Measurements from ENCODE around the gene RYR2.
"Not testable (repeated sequence)": the region's sequence is repeated elsewhere in the genome, so short reads cannot be mapped to it uniquely, and the experiment has no call there.

The RYR2 gene

DNA sequence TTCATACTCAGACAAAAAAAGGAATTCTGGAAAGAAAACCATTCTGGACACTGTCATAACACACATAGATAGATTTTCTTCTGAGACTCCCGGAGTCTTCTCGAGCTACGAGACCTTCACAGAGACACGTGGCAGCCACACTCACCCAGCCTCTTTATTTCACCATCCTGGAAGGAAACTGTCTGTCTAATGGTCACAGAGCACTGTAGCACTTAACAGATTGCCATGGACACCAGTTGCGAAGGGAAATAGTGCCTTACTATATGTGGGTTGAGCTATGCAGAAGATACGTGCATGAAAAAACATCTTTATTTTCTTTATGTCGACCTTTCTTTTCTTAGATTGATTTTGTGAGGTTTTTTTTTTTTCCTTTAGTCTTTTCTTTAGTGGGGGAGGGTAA lies 790.9 kb downstream of the RYR2 start:
- TF ChIP-seq CTCF (IDR thresholded peaks at IDR 0.05; ENCODE audit: low read depth, low read length), result no peak

DNA sequence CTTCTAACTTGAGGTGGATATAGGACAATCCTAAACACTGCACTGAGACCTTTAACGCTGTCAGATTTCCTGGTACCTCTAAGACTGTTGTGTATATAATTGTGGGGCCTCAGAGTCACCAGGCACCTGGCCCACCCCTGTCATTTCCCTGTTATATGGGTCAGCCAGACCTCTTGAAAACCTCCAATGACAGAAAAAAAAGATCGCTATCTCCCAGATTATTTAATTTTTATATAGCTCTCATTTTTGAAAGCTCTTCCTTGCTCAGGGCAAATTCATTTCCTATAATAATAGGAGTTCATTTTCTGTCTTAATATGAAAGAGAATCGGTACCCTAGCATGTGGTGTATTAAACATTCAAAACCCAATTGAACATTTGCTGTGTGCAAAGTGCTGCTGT lies 792.1 kb downstream of the RYR2 start:
- no peak overlapping the region for H3K4me3 ChIP-seq (ENCODE audit: low read depth, low read length)
- no peak for TF ChIP-seq CTCF (IDR thresholded peaks at IDR 0.05; ENCODE audit: low read depth, low read length)

More for the DNA sequence above, 790.9 kb downstream of the RYR2 start:
- no peak overlapping the region for H3K4me3 ChIP-seq (ENCODE audit: low read depth, low read length)

- no peak overlapping the region for H3K4me3 ChIP-seq (ENCODE audit: low read depth, low read length)
- no peak for TF ChIP-seq CTCF (IDR thresholded peaks at IDR 0.05; ENCODE audit: low read depth, low read length)
Measured at GRCh38 chr1:237834461-237834860, 792.5 kb downstream of the RYR2 start.

DNA sequence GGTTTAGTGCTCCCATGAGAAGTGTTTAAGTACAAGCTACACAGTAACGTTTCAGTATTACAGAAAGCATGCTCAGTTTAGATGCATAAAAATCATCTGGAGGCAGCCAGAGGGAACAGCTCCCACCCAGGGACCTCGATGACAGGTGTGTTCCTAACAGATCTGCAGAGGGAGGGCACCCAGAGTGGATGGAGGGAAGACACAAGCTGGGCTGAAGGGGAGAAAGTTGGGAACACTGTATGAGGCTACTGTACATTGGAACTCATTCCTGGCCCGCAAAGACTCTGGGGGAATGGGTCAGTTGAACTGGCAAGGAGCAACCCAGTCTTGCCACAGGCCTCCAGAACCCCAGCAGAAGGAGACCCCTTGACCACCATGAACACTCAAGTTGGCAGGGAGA lies 796.3 kb downstream of the RYR2 start:
- TF ChIP-seq CTCF (IDR thresholded peaks at IDR 0.05; ENCODE audit: low read depth, low read length), result no peak
- H3K4me3 ChIP-seq (ENCODE audit: low read depth, low read length), result no peak overlapping the region

DNA sequence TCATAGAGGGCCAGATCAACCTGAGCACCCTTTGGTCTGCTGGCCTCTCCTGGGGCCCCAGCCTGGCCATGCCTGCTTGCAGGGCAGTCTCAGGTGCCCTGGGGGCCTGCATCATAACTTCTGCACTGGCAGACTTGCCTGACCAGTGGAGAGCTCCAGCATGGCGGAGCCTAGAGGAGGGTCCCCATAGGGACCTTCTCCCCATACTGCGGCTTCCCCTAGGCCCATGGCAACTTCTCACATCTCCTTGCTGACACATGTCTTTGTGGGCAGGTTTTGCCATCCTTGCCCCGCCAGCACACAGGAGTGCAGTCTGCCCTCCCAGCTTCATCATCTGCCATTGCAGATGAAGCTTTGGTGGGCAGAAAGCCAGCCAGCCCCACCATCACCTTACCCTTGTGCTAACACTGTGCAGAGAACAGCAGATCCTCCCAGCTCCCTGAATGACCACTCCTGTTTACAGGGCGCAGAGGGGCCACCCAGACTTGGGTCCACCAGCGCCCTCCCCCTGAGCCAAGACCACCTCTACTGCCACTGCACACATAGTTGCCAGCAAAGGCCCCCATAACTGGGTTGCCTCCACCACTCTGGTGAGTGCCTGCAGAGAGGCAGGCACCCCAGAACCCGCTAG lies 797.0 kb downstream of the RYR2 start:
- no peak for TF ChIP-seq CTCF (IDR thresholded peaks at IDR 0.05; ENCODE audit: low read depth, low read length)
- no peak overlapping the region for H3K4me3 ChIP-seq (ENCODE audit: low read depth, low read length)

DNA sequence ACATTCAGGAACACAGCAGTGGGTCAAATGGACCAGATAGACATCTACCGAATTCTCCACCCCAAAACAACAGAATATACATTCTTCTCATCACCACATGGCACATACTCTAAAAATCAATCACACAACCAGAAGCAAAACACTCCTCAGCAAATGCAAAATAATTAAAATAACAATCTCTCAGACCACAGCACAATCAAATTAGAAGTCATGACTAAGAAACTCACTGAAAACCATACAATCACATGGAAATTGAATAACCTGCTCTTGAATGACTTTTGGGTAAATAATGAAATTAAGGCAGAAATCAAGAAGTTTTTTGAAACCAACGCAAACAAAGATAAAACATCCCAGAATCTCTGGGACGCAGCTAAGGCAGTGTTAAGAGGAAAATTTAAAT lies 799.5 kb downstream of the RYR2 start:
- H3K4me3 ChIP-seq (ENCODE audit: low read depth, low read length), result no peak overlapping the region
- TF ChIP-seq CTCF (IDR thresholded peaks at IDR 0.05; ENCODE audit: low read depth, low read length), result no peak

- H3K4me3 ChIP-seq (ENCODE audit: low read depth, low read length), result not testable (repeated sequence)
Measured at GRCh38 chr1:237843516-237843915, 801.5 kb downstream of the RYR2 start.

DNA sequence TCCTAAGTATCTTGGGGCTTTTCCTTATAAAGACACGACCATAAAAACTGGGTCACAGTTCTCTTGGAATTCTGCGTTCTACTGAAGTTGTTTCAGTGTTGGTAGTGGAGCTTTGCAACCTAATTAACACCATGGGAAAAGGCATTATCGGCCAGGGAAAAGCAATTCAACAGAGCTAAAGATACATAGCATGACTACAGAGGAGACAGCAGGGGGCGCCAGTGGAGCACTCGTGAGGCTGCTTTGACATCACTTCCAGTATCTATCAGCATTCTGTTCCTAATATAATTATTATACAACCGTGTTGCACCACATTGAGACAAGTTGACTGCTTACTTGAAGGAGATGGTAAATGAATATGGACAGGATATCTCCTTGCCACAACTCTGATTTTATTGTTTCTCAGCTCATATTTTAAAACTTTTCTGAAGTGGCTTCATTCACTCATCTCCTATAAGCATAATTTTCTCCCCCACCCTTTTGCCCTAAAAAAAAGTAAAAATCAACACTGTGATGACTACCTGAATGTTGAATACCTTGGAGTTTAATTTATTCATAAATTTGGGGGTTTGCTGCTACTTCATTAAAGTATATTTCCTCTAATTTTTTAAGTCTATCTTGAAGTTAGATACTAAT lies 809.3 kb downstream of the RYR2 start:
- H3K4me3 ChIP-seq (ENCODE audit: low read depth, low read length), result no peak overlapping the region
- TF ChIP-seq CTCF (IDR thresholded peaks at IDR 0.05; ENCODE audit: low read depth, low read length), result peak; percentile 59
